HG03521 (cell line): Measurements from ENCODE around the gene ZFP36.
A peak's percentile ranks its signal among the peaks of the same experiment; 100 is the strongest.

ENCODE experiments used
- ATAC-seq: cut with Tn5 transposase; IDR thresholded peaks from one replicate; pipeline ENCODE4 v1.9.1; 2021; ENCODE audit warnings: mild to moderate bottlenecking, moderate library complexity; ENCODE audit not compliant: unreplicated experiment

Gene ZFP36

GRCh38 chr19:39417463-39418181, 11.0 kb downstream of the ZFP36 start:
- no peak for ATAC-seq

GRCh38 chr19:39419003-39419402, 12.4 kb downstream of the ZFP36 start:
- ATAC-seq: no peak

- ATAC-seq: no peak
Observed at GRCh38 chr19:39420769-39421168, 14.1 kb downstream of the ZFP36 start.

- no peak for ATAC-seq
Observed at GRCh38 chr19:39422020-39422419, 15.4 kb downstream of the ZFP36 start.

GRCh38 chr19:39423258-39424086, 16.8 kb downstream of the ZFP36 start:
- no peak for ATAC-seq

GRCh38 chr19:39424934-39425333, 18.3 kb downstream of the ZFP36 start:
- ATAC-seq: no peak

- no peak for ATAC-seq
Observed at GRCh38 chr19:39425744-39426143, 19.1 kb downstream of the ZFP36 start.

- ATAC-seq: no peak
Observed at GRCh38 chr19:39426170-39426569, 19.5 kb downstream of the ZFP36 start.

GRCh38 chr19:39427707-39428106, 21.1 kb downstream of the ZFP36 start:
- ATAC-seq: no peak

GRCh38 chr19:39428283-39429112, 21.9 kb downstream of the ZFP36 start:
- ATAC-seq: no peak

- ATAC-seq: no peak
Observed at GRCh38 chr19:39430675-39431593, 24.3 kb downstream of the ZFP36 start.

- no peak for ATAC-seq
Observed at GRCh38 chr19:39432677-39433025, 26.0 kb downstream of the ZFP36 start.

GRCh38 chr19:39433480-39434079, 26.9 kb downstream of the ZFP36 start:
- ATAC-seq: no peak

GRCh38 chr19:39434123-39435076, 27.8 kb downstream of the ZFP36 start:
- ATAC-seq: no peak

GRCh38 chr19:39435499-39436349, 29.1 kb downstream of the ZFP36 start, which contains the start of gene RPS16:
Gene RPS16 (minus strand): TSS chr19:39435949. CDS start chr19:39435895, 54 bp downstream.
- ATAC-seq: peak; percentile 76

GRCh38 chr19:39436350-39436716, 29.7 kb downstream of the ZFP36 start:
- no peak for ATAC-seq

- no peak for ATAC-seq
Observed at GRCh38 chr19:39438270-39438934, 31.8 kb downstream of the ZFP36 start.
